Right lobe of liver (tissue), 6 donors: ENCODE measurements around the gene PIMREG. TPM values are rescaled to one million over a fixed set of nuclear protein-coding genes. Genes with fewer than 3 reads are reported as not detected.

Experiments
- ATAC-seq, 4 donors: fragments of 200-7000 bp; cut with Tn5 transposase; one replicate each; pipeline ENCODE4 v1.9.1; 2020; ENCODE audit warnings: mild to moderate bottlenecking in 4 of 4, moderate library complexity in 4 of 4
- DNase-seq, 3 donors: peaks; one replicate each; pipeline ENCODE4 v3.0.0-alpha.2; 2020
- H3K27ac ChIP-seq, 3 donors: fragments of 200-600 bp; one replicate each; pipeline ENCODE4 v1.8.0; 2022
- H3K27me3 ChIP-seq, 2 donors: fragments of 200-600 bp; one replicate each; pipeline ENCODE4 v1.8.0; 2022
- H3K36me3 ChIP-seq, 4 donors: fragments of 200-600 bp; sonication (generic) in 1 of 4; one replicate each; pipeline versions ENCODE4 v1.5.1 to v1.8.0; 2017 to 2022; ENCODE audit warnings: control low read depth in 1 of 4
- H3K4me1 ChIP-seq, 4 donors: fragments of 200-600 bp; sonication (generic) in 1 of 4; one replicate each; pipeline versions ENCODE4 v1.5.1 to v1.8.0; 2017 to 2022; ENCODE audit warnings: control low read depth in 1 of 4
- H3K4me3 ChIP-seq, 3 donors: fragments of 200-600 bp; one replicate each; pipeline ENCODE4 v1.8.0; 2022
- H3K9me3 ChIP-seq, 4 donors: fragments of 200-600 bp; sonication (generic) in 1 of 4; one replicate each; pipeline versions ENCODE4 v1.5.1 to v1.8.0; 2017 to 2022; ENCODE audit warnings: control low read depth in 1 of 4
- POLR2A ChIP-seq: fragments of 450-650 bp; IDR thresholded peaks from one replicate; pipeline ENCODE4 v1.6.1; 2017; ENCODE audit warnings: antibody characterized with exemption, mild to moderate bottlenecking
- WGBS: methylation state at CpG from one replicate; pipeline ENCODE4 v1.1.6; 2018; ENCODE audit warnings: low coverage, low lambda C conversion rate; ENCODE audit not compliant: insufficient coverage; ENCODE audit errors: missing lambda C conversion rate; 5-methylcytosine and 5-hydroxymethylcytosine counted together
- intact Hi-C, 2 donors: fragments of 100-400 bp; cut with DNase I; formaldehyde crosslinking; loops; one replicate each; pipeline versions ENCODE4 v1.11.2 to v1.14.1; 2022
- total RNA-seq, 6 experiments: library from RNA; depleted of rRNA in 2 of 6; stranded (reverse); fragments of >200 nt in 2 of 6; fragmentation: NEBNext Ultra II Directional in 3 of 6; extraction: Animal tissue kit (Norgen Biotek cat#: 25700) in 3 of 6; gene quantifications; one replicate each; pipeline versions ENCODE4 v1.1.0 to v1.2.4, GENCODE V29; 2016 to 2023
- TF ChIP-seq, protein P1 (sequence below), 4 donors: fragments of 200-600 bp in 3 of 4; fragments of 450-650 bp in 1 of 4; IDR thresholded peaks; one replicate each; pipeline versions ENCODE4 v1.5.1 to v1.8.0; 2016 to 2022; ENCODE audit warnings: antibody characterized with exemption in 4 of 4, mild to moderate bottlenecking in 2 of 4
- donor health status: DM: no; HTN: yes; CAD: no.
- donor health status: DM: no; HTN: no; CAD: no.
- donor health status: DM: no; HTN: no; CAD: no.
- donor health status: DM: no; HTN: yes; CAD: no.
- donor health status: DM: no; HTN: yes; CAD: no.

PIMREG gene
- total RNA-seq, 6 experiments from 2014 or later = 0.18 to 0.37 TPM; not detected in 4

DNA sequence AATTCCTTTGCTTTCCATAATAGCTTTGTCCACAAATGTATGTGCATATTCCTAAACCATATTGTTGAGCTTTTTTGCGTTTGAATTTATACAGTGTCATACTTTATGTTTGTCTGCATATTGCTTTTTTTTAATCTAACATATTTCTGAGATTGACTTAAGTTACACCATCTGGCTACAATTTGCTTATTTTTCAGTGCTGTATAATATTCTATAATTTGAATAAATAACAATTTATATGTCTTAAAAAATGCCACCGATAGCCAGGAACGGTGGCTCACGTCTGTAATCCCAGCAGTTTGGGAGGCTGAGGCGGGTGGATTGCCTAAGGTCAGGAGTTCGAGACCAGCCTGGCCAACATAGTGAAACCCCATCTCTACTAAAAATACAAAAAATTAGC, 1.5 kb upstream of the PIMREG start:
- intact Hi-C loops = no loop called here
- TF ChIP-seq POLR2A = no peak
- TF ChIP-seq, protein P1, sequence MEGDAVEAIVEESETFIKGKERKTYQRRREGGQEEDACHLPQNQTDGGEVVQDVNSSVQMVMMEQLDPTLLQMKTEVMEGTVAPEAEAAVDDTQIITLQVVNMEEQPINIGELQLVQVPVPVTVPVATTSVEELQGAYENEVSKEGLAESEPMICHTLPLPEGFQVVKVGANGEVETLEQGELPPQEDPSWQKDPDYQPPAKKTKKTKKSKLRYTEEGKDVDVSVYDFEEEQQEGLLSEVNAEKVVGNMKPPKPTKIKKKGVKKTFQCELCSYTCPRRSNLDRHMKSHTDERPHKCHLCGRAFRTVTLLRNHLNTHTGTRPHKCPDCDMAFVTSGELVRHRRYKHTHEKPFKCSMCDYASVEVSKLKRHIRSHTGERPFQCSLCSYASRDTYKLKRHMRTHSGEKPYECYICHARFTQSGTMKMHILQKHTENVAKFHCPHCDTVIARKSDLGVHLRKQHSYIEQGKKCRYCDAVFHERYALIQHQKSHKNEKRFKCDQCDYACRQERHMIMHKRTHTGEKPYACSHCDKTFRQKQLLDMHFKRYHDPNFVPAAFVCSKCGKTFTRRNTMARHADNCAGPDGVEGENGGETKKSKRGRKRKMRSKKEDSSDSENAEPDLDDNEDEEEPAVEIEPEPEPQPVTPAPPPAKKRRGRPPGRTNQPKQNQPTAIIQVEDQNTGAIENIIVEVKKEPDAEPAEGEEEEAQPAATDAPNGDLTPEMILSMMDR (IDR thresholded peaks at IDR 0.05) = no peak
- no peak for ATAC-seq
- Histone ChIP-seq H3K4me3 (no peak overlapping the region), H3K9me3 (no peaks in the 10 kb centered on the region), H3K4me1 (peaks cover 0 to 5% (median 0%) of the 10 kb centered on the region in 4 donors), H3K36me3 (no peaks in the 10 kb centered on the region), H3K27ac (no peak overlapping the region), H3K27me3 (peaks cover 0 to 5% of the 10 kb centered on the region in 2 donors)
- DNase-seq = no peak
- 66% methylated on average over 6 of the region's 6 CpGs for WGBS

DNA sequence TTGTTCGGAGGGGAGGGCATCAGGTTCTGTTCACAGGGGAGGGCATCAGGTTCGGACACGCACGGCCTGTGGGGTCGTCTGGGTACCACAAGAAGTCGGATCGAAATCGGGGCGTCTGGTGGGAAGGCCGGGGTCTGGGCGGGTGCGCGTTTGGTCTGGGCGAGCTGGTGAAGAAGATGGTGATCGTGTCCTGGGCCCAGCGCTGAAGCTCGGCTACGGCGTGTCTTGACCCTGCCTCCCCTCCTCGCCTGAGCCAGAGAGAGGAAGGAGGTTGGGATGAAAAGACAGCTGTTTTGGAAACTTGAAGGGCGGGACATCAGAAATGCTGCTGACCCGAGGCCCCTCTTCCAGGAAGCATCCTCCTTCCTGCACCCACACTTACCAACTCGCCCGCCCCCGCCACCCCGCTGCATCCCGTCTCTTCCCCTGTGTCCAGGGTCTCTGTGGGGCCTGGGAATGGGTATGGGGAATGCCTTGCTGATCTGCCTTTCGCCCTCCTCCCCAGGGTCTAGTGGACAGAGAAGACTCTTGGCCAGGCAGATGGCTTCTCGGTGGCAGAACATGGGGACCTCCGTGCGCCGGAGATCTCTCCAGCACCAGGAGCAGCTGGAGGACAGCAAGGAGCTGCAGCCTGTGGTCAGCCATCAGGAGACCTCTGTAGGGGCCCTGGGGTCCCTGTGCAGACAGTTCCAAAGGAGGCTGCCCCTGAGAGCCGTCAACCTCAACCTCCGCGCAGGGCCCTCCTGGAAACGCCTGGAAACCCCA, 498 bp downstream of the PIMREG start:
- intact Hi-C loops = no loop called here
- Histone ChIP-seq H3K27me3 (peaks cover 0 to 5% of the 10 kb centered on the region in 2 donors), H3K36me3 (no peaks in the 10 kb centered on the region), H3K27ac (no peak overlapping the region), H3K9me3 (no peaks in the 10 kb centered on the region), H3K4me1 (peaks cover 0 to 5% (median 0%) of the 10 kb centered on the region in 4 donors), H3K4me3 (peak overlapping the region; percentile 21 to 59 (median 42))
- no peak for DNase-seq
- 48% methylated on average over 4 of the region's 36 CpGs for WGBS
- no peak for ATAC-seq
- TF ChIP-seq POLR2A = no peak
- TF ChIP-seq, protein P1 (IDR thresholded peaks at IDR 0.05) = no peak

DNA sequence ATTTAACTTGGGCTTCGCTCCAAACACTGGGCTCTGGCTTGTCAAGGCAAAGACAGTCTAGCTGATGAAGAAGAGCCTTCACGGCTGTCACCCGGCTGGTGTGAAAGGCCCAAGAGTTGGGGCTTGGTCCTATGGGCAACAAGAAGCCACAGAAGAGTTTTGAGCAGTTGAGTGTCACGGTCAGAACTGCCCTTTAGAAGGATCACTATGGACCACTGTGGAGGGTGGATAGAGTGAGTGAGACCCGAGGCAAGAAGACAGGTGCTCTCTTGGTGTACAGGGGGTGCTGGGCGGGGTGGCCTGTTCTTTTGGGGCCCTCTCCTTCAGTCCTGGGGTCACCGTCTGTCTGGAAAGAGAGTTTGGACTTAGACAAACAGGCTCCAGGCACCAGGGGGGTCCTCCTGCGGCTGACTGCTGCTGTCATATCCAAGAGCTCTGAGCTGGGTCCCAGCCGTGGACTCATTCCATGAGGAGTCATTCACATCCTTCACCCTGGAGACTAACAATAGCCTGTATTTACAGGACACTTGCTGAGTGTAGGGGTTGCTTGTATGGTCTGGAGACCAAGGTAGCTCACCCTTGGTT, 2.4 kb downstream of the PIMREG start:
- Histone ChIP-seq H3K27ac (no peak overlapping the region), H3K9me3 (no peaks in the 10 kb centered on the region), H3K4me3 (no peak overlapping the region), H3K4me1 (peaks cover 0 to 5% (median 0%) of the 10 kb centered on the region in 4 donors), H3K27me3 (peaks cover 0 to 5% of the 10 kb centered on the region in 2 donors), H3K36me3 (no peaks in the 10 kb centered on the region)
- intact Hi-C loops = no loop called here
- ATAC-seq (no peak), DNase-seq (no peak)
- 64% methylated on average over 3 of the region's 9 CpGs for whole genome bisulfite sequencing
- no peak for TF ChIP-seq POLR2A
- TF ChIP-seq, protein P1 (IDR thresholded peaks at IDR 0.05) = no peak

DNA sequence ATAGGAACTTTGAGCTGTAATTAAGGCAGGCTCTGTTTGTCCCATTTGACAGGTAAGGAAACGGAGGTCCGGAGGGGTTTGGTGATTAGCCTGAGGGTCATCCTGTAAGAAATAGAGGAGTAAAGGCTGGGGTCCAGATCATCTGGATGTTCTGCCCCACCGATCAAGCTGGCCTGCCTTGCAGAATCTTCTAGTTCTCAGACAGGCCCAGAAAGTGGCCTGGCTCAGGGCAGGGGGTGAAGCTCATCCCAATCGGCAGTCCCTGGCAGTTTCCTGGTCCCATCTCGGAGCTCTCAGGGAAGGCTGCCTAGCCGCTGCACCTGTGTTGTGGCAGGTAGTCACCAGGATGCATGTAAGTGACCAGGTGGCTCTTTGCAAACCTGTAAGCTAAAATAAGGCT, 4.2 kb downstream of the PIMREG start:
- H3K4me3 ChIP-seq = no peak overlapping the region
- H3K9me3 ChIP-seq = no peaks in the 10 kb centered on the region
- ATAC-seq = no peak
- H3K27me3 ChIP-seq = no peaks in the 10 kb centered on the region
- H3K4me1 ChIP-seq = peaks cover 0 to 5% (median 0%) of the 10 kb centered on the region in 4 donors
- H3K36me3 ChIP-seq = no peaks in the 10 kb centered on the region
- 60% methylated on average over 1 of the region's 6 CpGs for WGBS
- intact Hi-C loops = no loop called here
- no peak for DNase-seq
- no peak overlapping the region for H3K27ac ChIP-seq
- TF ChIP-seq, protein P1 (IDR thresholded peaks at IDR 0.05) = no peak
- TF ChIP-seq POLR2A = no peak
